A549 (cell line): ENCODE measurements around the gene RBM17.

ENCODE experiments used
- CEBPB ChIP-seq, 2 experiments: fragments of >200 bp in 1 of 2; sonication (Bioruptor Twin) in 1 of 2; formaldehyde crosslinking in 1 of 2; IDR thresholded peaks; 2 replicates each; pipeline ENCODE4 v1.6.1; 2012 to 2016
- EP300 ChIP-seq, 2 experiments: fragments of >200 bp; sonication (Bioruptor Twin); formaldehyde crosslinking; IDR thresholded peaks; 2 replicates in 1 of 2; 3 replicates in 1 of 2; pipeline ENCODE4 v1.6.1; 2016 to 2017
- HDAC2 ChIP-seq: fragments of 200-600 bp; sonication (generic); IDR thresholded peaks from 2 replicates; pipeline ENCODE4 v1.6.1; 2016
- JUN ChIP-seq, 2 experiments: fragments of >200 bp; sonication (Bioruptor Twin); formaldehyde crosslinking; IDR thresholded peaks; 2 replicates in 1 of 2; 3 replicates in 1 of 2; pipeline ENCODE4 v1.6.1; 2016 to 2017
- MAZ ChIP-seq: fragments of 150-350 bp; IDR thresholded peaks from 2 replicates; pipeline ENCODE4 v1.6.1; 2014; ENCODE audit warnings: antibody characterized with exemption, low read depth, low read length, borderline replicate concordance
- NR3C1 ChIP-seq: fragments of >200 bp; sonication (Bioruptor Twin); formaldehyde crosslinking; IDR thresholded peaks from 3 replicates; pipeline ENCODE4 v1.6.1; 2017
- POLR2A ChIP-seq: IDR thresholded peaks from 2 replicates; pipeline ENCODE4 v1.6.1; 2012; ENCODE audit warnings: mild to moderate bottlenecking, low read length
- POLR2AphosphoS2 ChIP-seq: conservative IDR thresholded peaks from 2 replicates; pipeline ENCODE4 v1.6.1; 2012; ENCODE audit warnings: low read length, improper control_type of control experiment, inconsistent platforms
- SMC3 ChIP-seq: fragments of >200 bp; sonication (Bioruptor Twin); formaldehyde crosslinking; IDR thresholded peaks from 3 replicates; pipeline ENCODE4 v1.6.1; 2018; ENCODE audit warnings: inconsistent platforms
- TF ChIP-seq, protein P1 (sequence below): fragments of >200 bp; sonication (Bioruptor Twin); formaldehyde crosslinking; IDR thresholded peaks from 3 replicates; pipeline ENCODE4 v1.5.1; 2016
- TF ChIP-seq, protein P2 (sequence below): IDR thresholded peaks from 2 replicates; pipeline ENCODE4 v1.6.1; 2012

DNA sequence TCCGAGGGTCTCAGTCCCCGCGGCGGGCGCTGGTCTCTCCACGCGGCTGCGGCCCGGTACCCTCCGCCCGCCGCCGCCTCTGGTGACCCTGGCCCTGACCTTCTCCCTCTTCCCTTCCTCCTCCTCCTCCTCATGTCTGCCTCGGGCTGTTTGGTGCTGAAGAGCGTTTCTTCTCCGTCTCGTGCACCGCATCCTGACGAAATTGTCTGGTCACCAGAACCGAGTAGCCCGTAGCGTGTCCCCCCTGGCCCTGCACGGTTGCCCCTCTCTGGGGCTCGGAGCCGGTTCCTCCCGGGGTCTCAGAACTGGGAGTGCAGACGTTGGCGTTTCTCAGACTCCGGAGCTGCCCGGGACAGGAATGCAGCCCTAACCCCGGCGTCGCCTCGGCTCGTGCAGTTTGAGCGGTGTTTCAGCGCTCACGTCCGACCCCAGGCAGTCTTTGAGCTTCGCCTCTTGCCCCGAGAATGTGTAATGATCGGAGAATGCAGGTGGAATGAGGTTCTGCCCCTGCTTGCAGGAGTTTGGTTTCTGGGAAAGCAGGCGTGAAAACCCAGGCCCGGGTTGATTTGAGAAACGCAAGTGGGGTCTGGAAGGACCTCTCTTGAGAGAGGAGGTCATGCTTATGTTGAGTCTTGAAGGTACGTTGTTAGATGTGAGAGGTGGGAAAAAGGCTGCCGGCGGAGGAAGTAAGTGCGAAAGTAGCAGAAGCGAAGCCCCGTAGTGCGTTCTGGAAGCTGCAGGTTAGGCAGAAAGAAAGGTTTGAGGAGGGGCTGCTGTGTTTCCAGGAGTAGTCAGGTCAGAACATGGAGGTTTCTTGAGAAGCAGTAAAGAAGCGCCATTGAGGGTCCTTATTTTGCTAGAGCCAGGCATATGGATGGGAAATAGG, 743 bp downstream of the RBM17 start:
- TF ChIP-seq JUN (IDR thresholded peaks at IDR 0.05): no peak
- no peak for TF ChIP-seq POLR2AphosphoS2
- no peak for TF ChIP-seq CEBPB (IDR thresholded peaks at IDR 0.05)
- TF ChIP-seq EP300 (IDR thresholded peaks at IDR 0.05): no peak
- TF ChIP-seq SMC3: no peak
- TF ChIP-seq, protein P1, sequence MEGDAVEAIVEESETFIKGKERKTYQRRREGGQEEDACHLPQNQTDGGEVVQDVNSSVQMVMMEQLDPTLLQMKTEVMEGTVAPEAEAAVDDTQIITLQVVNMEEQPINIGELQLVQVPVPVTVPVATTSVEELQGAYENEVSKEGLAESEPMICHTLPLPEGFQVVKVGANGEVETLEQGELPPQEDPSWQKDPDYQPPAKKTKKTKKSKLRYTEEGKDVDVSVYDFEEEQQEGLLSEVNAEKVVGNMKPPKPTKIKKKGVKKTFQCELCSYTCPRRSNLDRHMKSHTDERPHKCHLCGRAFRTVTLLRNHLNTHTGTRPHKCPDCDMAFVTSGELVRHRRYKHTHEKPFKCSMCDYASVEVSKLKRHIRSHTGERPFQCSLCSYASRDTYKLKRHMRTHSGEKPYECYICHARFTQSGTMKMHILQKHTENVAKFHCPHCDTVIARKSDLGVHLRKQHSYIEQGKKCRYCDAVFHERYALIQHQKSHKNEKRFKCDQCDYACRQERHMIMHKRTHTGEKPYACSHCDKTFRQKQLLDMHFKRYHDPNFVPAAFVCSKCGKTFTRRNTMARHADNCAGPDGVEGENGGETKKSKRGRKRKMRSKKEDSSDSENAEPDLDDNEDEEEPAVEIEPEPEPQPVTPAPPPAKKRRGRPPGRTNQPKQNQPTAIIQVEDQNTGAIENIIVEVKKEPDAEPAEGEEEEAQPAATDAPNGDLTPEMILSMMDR: no peak
- TF ChIP-seq HDAC2: no peak
- TF ChIP-seq POLR2A: no peak
- TF ChIP-seq, protein P2, sequence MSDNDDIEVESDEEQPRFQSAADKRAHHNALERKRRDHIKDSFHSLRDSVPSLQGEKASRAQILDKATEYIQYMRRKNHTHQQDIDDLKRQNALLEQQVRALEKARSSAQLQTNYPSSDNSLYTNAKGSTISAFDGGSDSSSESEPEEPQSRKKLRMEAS: no peak
- TF ChIP-seq MAZ: no peak
- TF ChIP-seq NR3C1: no peak
